ENCODE measurements around the gene CDC42EP2.

CDC42EP2 gene

GRCh38 chr11:65295571-65296341 lies 18.9 kb upstream of the CDC42EP2 start:
- no peaks in the 10 kb centered on the region for H3K9me3 ChIP-seq
- DNase-seq: no peak
- no peaks in the 10 kb centered on the region for H3K27me3 ChIP-seq
- TF ChIP-seq CTCF (IDR thresholded peaks at IDR 0.05; ENCODE audit: low read depth, low read length): no peak
- peaks cover 11% of the 10 kb centered on the region for H3K36me3 ChIP-seq
- H3K4me3 ChIP-seq (ENCODE audit: low read depth, low read length): no peak overlapping the region
- no peaks in the 10 kb centered on the region for H3K4me1 ChIP-seq

DNA sequence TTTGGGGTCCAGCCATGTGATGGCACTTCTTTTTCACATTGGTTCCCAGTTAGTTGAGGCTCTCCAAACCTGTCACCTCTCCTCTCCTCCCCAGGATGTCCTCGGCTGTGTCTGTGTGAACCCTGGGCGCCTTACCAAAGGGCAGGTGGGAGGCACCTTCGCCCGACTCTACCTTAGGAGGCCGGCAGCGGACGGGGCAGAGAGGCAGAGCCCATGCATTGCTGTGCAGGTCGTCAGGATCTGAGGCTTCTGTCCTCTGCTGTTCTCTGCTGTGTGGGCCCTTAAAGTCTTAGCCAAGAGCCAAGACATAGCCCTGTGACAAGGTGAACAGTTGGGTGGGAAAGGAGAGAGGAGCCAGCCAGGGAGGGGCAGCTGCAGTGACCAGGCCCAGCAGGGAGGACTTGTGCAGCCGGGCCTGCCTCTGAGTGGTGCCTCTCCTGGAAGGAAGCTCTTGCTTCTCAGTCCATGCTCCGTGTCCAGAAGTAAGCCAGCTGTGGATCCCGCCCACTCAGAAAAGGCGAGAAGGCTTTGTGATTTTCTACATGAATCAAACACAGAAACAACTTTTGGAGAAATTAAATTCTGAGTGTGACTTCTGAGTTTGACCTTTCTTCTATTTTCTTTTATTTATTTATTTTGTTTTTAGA lies 17.5 kb upstream of the CDC42EP2 start:
- Histone ChIP-seq H3K9me3 (no peaks in the 10 kb centered on the region), H3K27me3 (no peaks in the 10 kb centered on the region), H3K4me3 (ENCODE audit: low read depth, low read length) (no peak overlapping the region), H3K36me3 (peaks cover 4% of the 10 kb centered on the region; the same call in 1 of the 2 replicates), H3K4me1 (peaks cover 6% of the 10 kb centered on the region)
- no peak for TF ChIP-seq CTCF (IDR thresholded peaks at IDR 0.05; ENCODE audit: low read depth, low read length)
- no peak for DNase-seq

DNA sequence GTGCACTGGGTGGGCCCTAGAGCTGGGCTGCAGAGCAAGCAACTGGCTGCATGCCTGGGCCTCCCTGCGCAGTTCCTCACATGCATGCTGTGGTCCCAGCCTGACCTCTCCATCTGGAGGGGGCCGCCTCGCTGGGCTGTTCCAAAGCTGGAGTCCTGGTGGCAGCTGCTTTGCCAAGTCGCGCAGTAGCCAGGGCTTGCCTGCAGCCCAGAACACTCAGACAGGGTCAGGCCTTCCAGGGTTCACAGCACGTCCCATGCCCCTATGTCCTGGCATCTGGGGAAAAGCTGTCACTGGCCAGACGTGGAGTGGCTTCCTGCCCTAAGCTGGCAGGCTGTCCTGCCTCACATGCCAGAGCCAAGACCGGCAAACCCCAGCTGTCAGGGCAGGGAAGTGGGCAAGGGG lies 16.5 kb upstream of the CDC42EP2 start:
- no peak for TF ChIP-seq CTCF (IDR thresholded peaks at IDR 0.05; ENCODE audit: low read depth, low read length)
- Histone ChIP-seq H3K4me3 (ENCODE audit: low read depth, low read length) (no peak overlapping the region), H3K27me3 (no peaks in the 10 kb centered on the region), H3K36me3 (no peaks in the 10 kb centered on the region), H3K4me1 (peaks cover 7% of the 10 kb centered on the region), H3K9me3 (no peaks in the 10 kb centered on the region)
- DNase-seq: no peak

GRCh38 chr11:65298655-65299179 lies 15.9 kb upstream of the CDC42EP2 start:
- no peak for TF ChIP-seq CTCF (IDR thresholded peaks at IDR 0.05; ENCODE audit: low read depth, low read length)
- Histone ChIP-seq H3K36me3 (no peaks in the 10 kb centered on the region), H3K4me1 (peaks cover 7% of the 10 kb centered on the region), H3K9me3 (no peaks in the 10 kb centered on the region), H3K4me3 (ENCODE audit: low read depth, low read length) (no peak overlapping the region), H3K27me3 (no peaks in the 10 kb centered on the region)
- no peak for DNase-seq

DNA sequence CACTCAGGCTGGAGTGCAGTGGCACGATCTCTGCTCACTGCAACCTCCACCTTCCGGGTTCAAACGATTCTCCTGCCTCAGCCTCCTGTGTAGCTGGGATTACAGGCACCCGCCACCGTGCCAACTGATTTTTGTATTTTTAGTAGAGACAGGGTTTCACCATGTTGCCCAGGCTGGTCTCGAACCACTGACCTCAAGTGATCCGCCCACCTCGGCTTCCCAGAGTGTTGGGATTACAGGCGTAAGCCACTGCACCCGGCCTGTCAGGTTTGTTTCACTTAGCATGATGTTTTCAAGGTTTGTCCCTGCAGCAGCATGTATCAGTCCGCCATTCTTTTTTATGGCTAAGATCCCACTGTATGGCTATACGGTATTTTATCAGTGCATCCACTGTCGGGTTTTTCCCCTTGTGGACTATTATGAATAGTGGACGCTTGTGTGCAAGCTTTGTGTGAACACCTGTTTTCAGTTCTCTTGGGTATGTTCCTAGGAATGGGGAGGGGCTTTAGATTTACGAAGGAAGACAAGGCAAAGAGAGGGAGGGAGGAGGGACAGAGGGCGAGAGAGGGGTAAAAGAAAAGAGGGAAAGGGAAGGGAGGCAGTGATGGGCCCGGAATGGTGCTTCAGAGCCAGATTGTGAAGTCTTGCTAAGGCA lies 13.9 kb upstream of the CDC42EP2 start:
- no peak for TF ChIP-seq CTCF (IDR thresholded peaks at IDR 0.05; ENCODE audit: low read depth, low read length)
- H3K4me1 ChIP-seq: peaks cover 7% of the 10 kb centered on the region
- no peaks in the 10 kb centered on the region for H3K36me3 ChIP-seq
- no peaks in the 10 kb centered on the region for H3K27me3 ChIP-seq
- no peak for DNase-seq
- H3K4me3 ChIP-seq (ENCODE audit: low read depth, low read length): no peak overlapping the region
- H3K9me3 ChIP-seq: no peaks in the 10 kb centered on the region

Data from BE2C (cell line).